ENCODE measurements around the gene AKT1. TPM values are rescaled to one million over a fixed set of nuclear protein-coding genes. Genes with fewer than 3 reads are reported as not detected.

The AKT1 gene
- total and polyA plus RNA-seq, 4 donors: 30.6 to 192 (median 58.7) TPM

DNA sequence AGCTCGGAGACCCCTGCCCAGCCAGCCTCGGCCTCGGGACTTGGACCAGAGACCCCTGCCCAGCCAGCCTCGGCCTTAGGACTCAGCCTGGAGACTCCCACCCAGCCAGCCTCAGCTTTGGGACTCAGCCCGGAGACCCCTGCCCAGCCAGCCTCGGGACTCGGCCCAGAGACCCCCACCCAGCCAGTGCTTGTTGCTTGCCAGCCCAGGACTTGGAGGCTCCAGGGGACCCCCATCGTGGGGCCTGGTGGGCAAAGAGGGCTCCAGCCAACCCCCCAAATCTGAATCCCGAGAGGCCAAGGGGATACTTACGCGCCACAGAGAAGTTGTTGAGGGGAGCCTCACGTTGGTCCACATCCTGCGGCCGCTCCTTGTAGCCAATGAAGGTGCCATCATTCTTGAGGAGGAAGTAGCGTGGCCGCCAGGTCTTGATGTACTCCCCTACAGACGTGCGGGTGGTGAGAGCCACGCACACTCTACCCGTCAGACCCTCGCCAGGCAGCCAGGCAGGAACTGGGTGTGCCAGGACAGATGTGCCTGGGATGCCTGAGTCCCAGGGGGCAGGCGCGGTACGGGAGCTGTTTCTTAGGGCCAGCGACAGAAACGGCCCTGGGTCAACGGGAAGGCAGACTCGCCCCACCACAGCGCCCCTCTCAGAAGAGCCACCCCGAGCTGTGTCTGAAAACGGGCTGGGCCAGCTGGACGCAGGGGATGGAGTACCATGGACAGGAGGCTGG lies 15.6 kb downstream of the AKT1 start (continued):
- TF ChIP-seq, protein P1, sequence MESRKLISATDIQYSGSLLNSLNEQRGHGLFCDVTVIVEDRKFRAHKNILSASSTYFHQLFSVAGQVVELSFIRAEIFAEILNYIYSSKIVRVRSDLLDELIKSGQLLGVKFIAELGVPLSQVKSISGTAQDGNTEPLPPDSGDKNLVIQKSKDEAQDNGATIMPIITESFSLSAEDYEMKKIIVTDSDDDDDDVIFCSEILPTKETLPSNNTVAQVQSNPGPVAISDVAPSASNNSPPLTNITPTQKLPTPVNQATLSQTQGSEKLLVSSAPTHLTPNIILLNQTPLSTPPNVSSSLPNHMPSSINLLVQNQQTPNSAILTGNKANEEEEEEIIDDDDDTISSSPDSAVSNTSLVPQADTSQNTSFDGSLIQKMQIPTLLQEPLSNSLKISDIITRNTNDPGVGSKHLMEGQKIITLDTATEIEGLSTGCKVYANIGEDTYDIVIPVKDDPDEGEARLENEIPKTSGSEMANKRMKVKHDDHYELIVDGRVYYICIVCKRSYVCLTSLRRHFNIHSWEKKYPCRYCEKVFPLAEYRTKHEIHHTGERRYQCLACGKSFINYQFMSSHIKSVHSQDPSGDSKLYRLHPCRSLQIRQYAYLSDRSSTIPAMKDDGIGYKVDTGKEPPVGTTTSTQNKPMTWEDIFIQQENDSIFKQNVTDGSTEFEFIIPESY (IDR thresholded peaks at IDR 0.05): no peak

DNA sequence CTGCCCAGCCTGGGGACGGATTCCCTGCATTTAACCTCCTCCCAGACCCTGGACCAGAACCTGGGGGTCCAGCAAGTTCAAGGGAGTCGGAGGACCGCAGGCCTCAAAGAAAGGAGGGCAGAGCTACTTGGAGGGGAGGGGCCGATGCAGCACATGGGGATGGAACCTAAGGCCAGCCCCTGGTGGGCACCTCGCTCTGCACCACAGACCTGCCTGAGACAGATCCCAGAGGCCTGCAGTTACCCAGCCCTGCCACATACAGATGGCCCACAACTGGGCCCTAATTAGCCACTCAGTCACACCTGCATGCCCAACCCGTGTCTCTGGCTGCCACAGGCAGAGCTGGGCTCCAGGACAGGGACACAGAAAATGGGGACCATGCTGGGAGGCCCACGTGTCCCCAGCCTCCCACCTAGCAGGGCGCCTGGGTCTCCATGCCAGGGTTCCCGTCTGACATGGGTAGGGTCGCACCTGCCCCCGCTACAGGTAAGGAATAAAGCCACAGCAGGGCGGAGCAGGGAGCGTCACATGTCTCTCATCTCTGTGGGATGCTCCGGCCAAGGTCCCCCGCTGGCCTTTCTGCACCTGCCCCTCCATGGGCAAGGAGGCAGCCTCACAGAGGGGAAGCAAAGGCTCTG lies 16.7 kb downstream of the AKT1 start:
- H3K9me3 ChIP-seq (ENCODE audit: control insufficient read depth in 4 of 4, low read length in 3 of 4): no peaks in the 10 kb centered on the region
- H3K27me3 ChIP-seq (ENCODE audit: control insufficient read depth in 4 of 4, insufficient read depth in 4 of 4, low read length in 3 of 4): no peaks in the 10 kb centered on the region
- TF ChIP-seq, protein P2, sequence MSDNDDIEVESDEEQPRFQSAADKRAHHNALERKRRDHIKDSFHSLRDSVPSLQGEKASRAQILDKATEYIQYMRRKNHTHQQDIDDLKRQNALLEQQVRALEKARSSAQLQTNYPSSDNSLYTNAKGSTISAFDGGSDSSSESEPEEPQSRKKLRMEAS (IDR thresholded peaks at IDR 0.05): no peak
- no peak for TF ChIP-seq HNF4G (IDR thresholded peaks at IDR 0.05)
- TF ChIP-seq FOXA2 (IDR thresholded peaks at IDR 0.05): no peak
- no peak for TF ChIP-seq YY1 (IDR thresholded peaks at IDR 0.05)
- no peak for TF ChIP-seq JUND (IDR thresholded peaks at IDR 0.05)
- TF ChIP-seq SP1 (IDR thresholded peaks at IDR 0.05): no peak
- no peak for TF ChIP-seq NR2F2 (IDR thresholded peaks at IDR 0.05)
- no peak for TF ChIP-seq HNF4A (conservative IDR thresholded peaks at IDR 0.05)
- TF ChIP-seq EGR1 (IDR thresholded peaks at IDR 0.05; ENCODE audit: low read depth in 2 of 2): no peak
- 95% methylated on average over 15 of the region's 15 CpGs for WGBS
- H3K9ac ChIP-seq (ENCODE audit: low read depth in 1 of 2, low read length in 2 of 2): no peak overlapping the region
- no peaks in the 10 kb centered on the region for H3K4me1 ChIP-seq (ENCODE audit: control insufficient read depth in 4 of 4, insufficient read depth in 4 of 4, low read length in 3 of 4)
- no peak overlapping the region for H3K4me3 ChIP-seq (ENCODE audit: low read depth in 1 of 3, low read length in 3 of 3)
- H3K27ac ChIP-seq (ENCODE audit: low read depth in 1 of 2, low read length in 2 of 2): no peak overlapping the region
- no peak for DNase-seq (ENCODE audit: low spot score)
- peaks cover 4 to 53% (median 17%) of the 10 kb centered on the region in 4 donors for H3K36me3 ChIP-seq (ENCODE audit: control insufficient read depth in 4 of 4, insufficient read depth in 3 of 4, low read depth in 1 of 4, low read length in 3 of 4)

DNA sequence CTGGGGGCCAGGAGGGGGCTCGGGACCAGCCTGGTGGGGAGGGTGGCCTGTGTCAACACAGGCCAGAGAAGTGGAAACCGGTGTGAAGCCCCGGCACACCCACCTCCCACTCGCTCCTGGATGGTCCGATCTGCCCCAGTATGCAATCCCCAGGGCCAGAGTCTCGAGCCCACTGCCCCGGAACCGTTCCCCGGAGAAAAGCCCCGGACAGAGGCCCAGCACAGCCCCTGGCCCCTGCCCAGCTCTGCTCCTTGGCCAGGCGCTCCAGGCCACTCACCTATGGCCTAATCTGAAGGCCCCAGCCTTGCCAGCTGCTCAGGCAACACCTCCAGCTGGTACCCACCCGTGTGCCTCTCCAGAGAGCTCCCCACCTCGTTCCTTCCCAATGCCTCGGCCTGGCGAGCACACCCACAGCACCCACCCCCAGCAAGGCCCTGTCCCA lies 17.7 kb downstream of the AKT1 start:
- WGBS: 91% methylated on average over 15 of the region's 15 CpGs
- no peaks in the 10 kb centered on the region for H3K27me3 ChIP-seq (ENCODE audit: control insufficient read depth in 4 of 4, insufficient read depth in 4 of 4, low read length in 3 of 4)
- H3K36me3 ChIP-seq (ENCODE audit: control insufficient read depth in 4 of 4, insufficient read depth in 3 of 4, low read depth in 1 of 4, low read length in 3 of 4): peaks cover 4 to 56% (median 20%) of the 10 kb centered on the region in 4 donors
- TF ChIP-seq YY1 (IDR thresholded peaks at IDR 0.05): no peak
- no peak for TF ChIP-seq GABPA (IDR thresholded peaks at IDR 0.05 in 1 of 2, conservative IDR thresholded peaks at IDR 0.05 in 1 of 2)
- no peak for TF ChIP-seq HNF4A (conservative IDR thresholded peaks at IDR 0.05)
- no peak for TF ChIP-seq HNF4G (IDR thresholded peaks at IDR 0.05)
- TF ChIP-seq TAF1 (conservative IDR thresholded peaks at IDR 0.05): no peak
- TF ChIP-seq RAD21 (IDR thresholded peaks at IDR 0.05): no peak
- TF ChIP-seq, protein P3, sequence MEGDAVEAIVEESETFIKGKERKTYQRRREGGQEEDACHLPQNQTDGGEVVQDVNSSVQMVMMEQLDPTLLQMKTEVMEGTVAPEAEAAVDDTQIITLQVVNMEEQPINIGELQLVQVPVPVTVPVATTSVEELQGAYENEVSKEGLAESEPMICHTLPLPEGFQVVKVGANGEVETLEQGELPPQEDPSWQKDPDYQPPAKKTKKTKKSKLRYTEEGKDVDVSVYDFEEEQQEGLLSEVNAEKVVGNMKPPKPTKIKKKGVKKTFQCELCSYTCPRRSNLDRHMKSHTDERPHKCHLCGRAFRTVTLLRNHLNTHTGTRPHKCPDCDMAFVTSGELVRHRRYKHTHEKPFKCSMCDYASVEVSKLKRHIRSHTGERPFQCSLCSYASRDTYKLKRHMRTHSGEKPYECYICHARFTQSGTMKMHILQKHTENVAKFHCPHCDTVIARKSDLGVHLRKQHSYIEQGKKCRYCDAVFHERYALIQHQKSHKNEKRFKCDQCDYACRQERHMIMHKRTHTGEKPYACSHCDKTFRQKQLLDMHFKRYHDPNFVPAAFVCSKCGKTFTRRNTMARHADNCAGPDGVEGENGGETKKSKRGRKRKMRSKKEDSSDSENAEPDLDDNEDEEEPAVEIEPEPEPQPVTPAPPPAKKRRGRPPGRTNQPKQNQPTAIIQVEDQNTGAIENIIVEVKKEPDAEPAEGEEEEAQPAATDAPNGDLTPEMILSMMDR (IDR thresholded peaks at IDR 0.05; ENCODE audit: low read depth, low read length, missing input control): no peak
- no peak for TF ChIP-seq FOXA1 (IDR thresholded peaks at IDR 0.05)
- no peak for TF ChIP-seq FOXA2 (IDR thresholded peaks at IDR 0.05)
- no peak for TF ChIP-seq SP1 (IDR thresholded peaks at IDR 0.05)
- no peak for TF ChIP-seq EGR1 (IDR thresholded peaks at IDR 0.05; ENCODE audit: low read depth in 2 of 2)
- no peak for TF ChIP-seq RXRA (IDR thresholded peaks at IDR 0.05)
- no peak for TF ChIP-seq NR2F2 (IDR thresholded peaks at IDR 0.05)
- TF ChIP-seq, protein P4, sequence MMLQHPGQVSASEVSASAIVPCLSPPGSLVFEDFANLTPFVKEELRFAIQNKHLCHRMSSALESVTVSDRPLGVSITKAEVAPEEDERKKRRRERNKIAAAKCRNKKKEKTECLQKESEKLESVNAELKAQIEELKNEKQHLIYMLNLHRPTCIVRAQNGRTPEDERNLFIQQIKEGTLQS (IDR thresholded peaks at IDR 0.05): no peak
- TF ChIP-seq, protein P1 (IDR thresholded peaks at IDR 0.05): no peak
- no peaks in the 10 kb centered on the region for H3K4me1 ChIP-seq (ENCODE audit: control insufficient read depth in 4 of 4, insufficient read depth in 4 of 4, low read length in 3 of 4)
- no peak overlapping the region for H3K27ac ChIP-seq (ENCODE audit: low read depth in 1 of 2, low read length in 2 of 2)
- DNase-seq (ENCODE audit: low spot score): no peak
- H3K9ac ChIP-seq (ENCODE audit: low read depth in 1 of 2, low read length in 2 of 2): no peak overlapping the region
- H3K9me3 ChIP-seq (ENCODE audit: control insufficient read depth in 4 of 4, low read length in 3 of 4): no peaks in the 10 kb centered on the region
- no peak overlapping the region for H3K4me3 ChIP-seq (ENCODE audit: low read depth in 1 of 3, low read length in 3 of 3)

Measured in liver (tissue), 9 donors.